Hepatocyte (in vitro differentiated cells): ENCODE data around the gene STAT1. TPM values are rescaled to one million over a fixed set of nuclear protein-coding genes. Genes with fewer than 3 reads are reported as not detected.

Experiments
- DNase-seq: peaks from one replicate; pipeline ENCODE4 v3.0.0-alpha.2; 2016; ENCODE audit warnings: low spot score
- H2AFZ ChIP-seq: fragments of 200-600 bp; sonication (generic); 2 replicates; pipeline ENCODE4 v1.6.0; 2016; ENCODE audit warnings: antibody characterized with exemption, mild to moderate bottlenecking
- H3K27ac ChIP-seq: fragments of 200-600 bp; sonication (generic); 2 replicates; pipeline ENCODE4 v1.5.1; 2016; ENCODE audit warnings: mild to moderate bottlenecking
- H3K27me3 ChIP-seq: fragments of 200-600 bp; sonication (generic); 2 replicates; pipeline ENCODE4 v1.6.1; 2016
- H3K36me3 ChIP-seq: fragments of 200-600 bp; sonication (generic); replicated peaks from 2 replicates; pipeline ENCODE4 v1.5.1; 2016; ENCODE audit warnings: low read depth; ENCODE audit not compliant: insufficient read depth
- H3K4me1 ChIP-seq: fragments of 200-600 bp; sonication (generic); 2 replicates; pipeline ENCODE4 v1.5.1; 2016; ENCODE audit warnings: mild to moderate bottlenecking, moderate library complexity; ENCODE audit not compliant: insufficient read depth
- H3K4me2 ChIP-seq: fragments of 200-600 bp; sonication (generic); 2 replicates; pipeline ENCODE4 v1.6.0; 2016
- H3K4me3 ChIP-seq: fragments of 200-600 bp; sonication (generic); 2 replicates; pipeline ENCODE4 v1.5.1; 2016; ENCODE audit warnings: mild to moderate bottlenecking
- H3K79me2 ChIP-seq: fragments of 200-600 bp; sonication (generic); 2 replicates; pipeline ENCODE4 v1.6.0; 2017; ENCODE audit warnings: mild to moderate bottlenecking
- H3K9me2 ChIP-seq: fragments of 200-600 bp; sonication (generic); replicated peaks from 2 replicates; pipeline ENCODE4 v1.6.0; 2017; ENCODE audit warnings: mild to moderate bottlenecking; ENCODE audit not compliant: insufficient read depth
- H3K9me3 ChIP-seq: fragments of 200-600 bp; sonication (generic); 2 replicates; pipeline ENCODE4 v1.5.1; 2016; ENCODE audit warnings: low read depth, mild to moderate bottlenecking
- H4K20me1 ChIP-seq: fragments of 200-600 bp; sonication (generic); 2 replicates; pipeline ENCODE4 v1.6.0; 2016; ENCODE audit warnings: mild to moderate bottlenecking; ENCODE audit not compliant: insufficient read depth, poor library complexity, severe bottlenecking
- EZH2 ChIP-seq: fragments of 200-600 bp; sonication (generic); IDR thresholded peaks from 2 replicates; pipeline ENCODE4 v1.6.1; 2016; ENCODE audit warnings: antibody characterized with exemption, mild to moderate bottlenecking, borderline replicate concordance
- EZH2phosphoT487 ChIP-seq: fragments of 200-600 bp; sonication (generic); IDR thresholded peaks from one replicate; pipeline ENCODE4 v1.6.1; 2018; ENCODE audit warnings: antibody characterized with exemption, mild to moderate bottlenecking, low read depth, moderate library complexity; ENCODE audit not compliant: unreplicated experiment, severe bottlenecking
- WGBS: methylation state at CpG from one replicate; pipeline ENCODE4 v1.1.6; 2016; ENCODE audit warnings: low lambda C conversion rate; ENCODE audit errors: missing lambda C conversion rate; 5-methylcytosine and 5-hydroxymethylcytosine counted together
- polyA plus RNA-seq: library from polyadenylated mRNA; unstranded; fragments of >200 nt; fragmentation: Nextera tagmentation; extraction: Ambion mirVana; gene quantifications from 2 replicates; pipeline ENCODE4 v1.2.1, GENCODE V29; 2016
- total RNA-seq: library from RNA; depleted of rRNA; stranded (reverse); fragments of >200 nt; gene quantifications from 2 replicates; pipeline ENCODE4 v1.2.3, GENCODE V29; 2014
- TF ChIP-seq, protein P1 (sequence below): fragments of 200-600 bp; sonication (generic); IDR thresholded peaks from 2 replicates; pipeline ENCODE4 v1.5.1; 2016; ENCODE audit warnings: antibody characterized with exemption, mild to moderate bottlenecking; ENCODE audit not compliant: poor library complexity

The STAT1 gene
- total and polyA plus RNA-seq, 2 experiments from 2014 or later = 53.3 to 124 TPM

DNA sequence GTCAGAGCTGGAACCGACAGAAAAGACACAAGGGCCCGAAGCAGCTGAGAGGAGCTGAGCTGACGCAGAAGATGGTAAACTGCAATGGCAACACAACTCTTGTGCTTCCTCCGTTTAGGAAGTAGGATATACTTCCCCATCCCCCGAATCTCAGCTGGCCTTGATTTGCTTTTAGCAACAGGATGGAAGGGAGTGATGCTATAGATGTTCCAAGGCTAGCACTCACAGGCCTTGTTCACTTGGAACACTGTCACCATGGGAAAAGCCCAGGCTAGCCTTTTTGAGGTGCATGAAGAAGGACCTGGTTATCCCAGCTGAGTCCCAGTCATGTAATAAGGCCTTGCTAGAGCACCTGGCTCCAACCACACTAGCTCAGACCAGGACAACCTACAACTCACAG is 26.0 kb downstream of the STAT1 start:
- peaks cover 4% of the 10 kb centered on the region for H3K36me3 ChIP-seq
- no peaks in the 10 kb centered on the region for H3K79me2 ChIP-seq
- DNase-seq = no peak
- H3K4me1 ChIP-seq = no peaks in the 10 kb centered on the region
- H3K4me3 ChIP-seq = no peak overlapping the region
- TF ChIP-seq EZH2 = no peak
- TF ChIP-seq, protein P1, sequence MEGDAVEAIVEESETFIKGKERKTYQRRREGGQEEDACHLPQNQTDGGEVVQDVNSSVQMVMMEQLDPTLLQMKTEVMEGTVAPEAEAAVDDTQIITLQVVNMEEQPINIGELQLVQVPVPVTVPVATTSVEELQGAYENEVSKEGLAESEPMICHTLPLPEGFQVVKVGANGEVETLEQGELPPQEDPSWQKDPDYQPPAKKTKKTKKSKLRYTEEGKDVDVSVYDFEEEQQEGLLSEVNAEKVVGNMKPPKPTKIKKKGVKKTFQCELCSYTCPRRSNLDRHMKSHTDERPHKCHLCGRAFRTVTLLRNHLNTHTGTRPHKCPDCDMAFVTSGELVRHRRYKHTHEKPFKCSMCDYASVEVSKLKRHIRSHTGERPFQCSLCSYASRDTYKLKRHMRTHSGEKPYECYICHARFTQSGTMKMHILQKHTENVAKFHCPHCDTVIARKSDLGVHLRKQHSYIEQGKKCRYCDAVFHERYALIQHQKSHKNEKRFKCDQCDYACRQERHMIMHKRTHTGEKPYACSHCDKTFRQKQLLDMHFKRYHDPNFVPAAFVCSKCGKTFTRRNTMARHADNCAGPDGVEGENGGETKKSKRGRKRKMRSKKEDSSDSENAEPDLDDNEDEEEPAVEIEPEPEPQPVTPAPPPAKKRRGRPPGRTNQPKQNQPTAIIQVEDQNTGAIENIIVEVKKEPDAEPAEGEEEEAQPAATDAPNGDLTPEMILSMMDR = no peak
- no peak for TF ChIP-seq EZH2phosphoT487
- no peak overlapping the region for H2AFZ ChIP-seq
- no peak overlapping the region for H3K4me2 ChIP-seq
- no peaks in the 10 kb centered on the region for H3K9me2 ChIP-seq
- H3K27me3 ChIP-seq = no peaks in the 10 kb centered on the region
- H4K20me1 ChIP-seq = no peaks in the 10 kb centered on the region
- no peaks in the 10 kb centered on the region for H3K9me3 ChIP-seq
- WGBS = 92% methylated on average over 5 of the region's 5 CpGs
- no peak overlapping the region for H3K27ac ChIP-seq

DNA sequence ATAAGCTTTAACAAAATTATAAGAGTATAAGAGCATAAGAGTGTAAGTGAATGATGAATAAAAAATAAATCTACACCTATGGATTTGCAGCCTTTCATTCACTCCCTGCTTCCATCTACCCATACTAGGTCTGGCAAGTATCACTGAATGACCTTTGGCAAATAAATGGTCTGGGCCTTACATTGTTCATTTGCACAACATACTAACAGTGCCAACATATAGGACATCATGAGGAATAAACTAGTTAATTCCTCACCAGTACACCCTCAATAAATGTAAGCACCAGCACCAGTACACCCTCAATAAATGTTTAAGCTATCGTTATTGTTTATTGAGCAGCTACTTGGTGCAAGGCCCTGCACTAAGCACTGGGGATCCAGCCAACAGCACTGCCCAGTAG is 26.9 kb downstream of the STAT1 start:
- 95% methylated on average over 1 of the region's 1 CpG for WGBS
- no peak overlapping the region for H3K4me2 ChIP-seq
- H3K27me3 ChIP-seq = no peaks in the 10 kb centered on the region
- H3K79me2 ChIP-seq = no peaks in the 10 kb centered on the region
- H3K4me3 ChIP-seq = no peak overlapping the region
- no peaks in the 10 kb centered on the region for H4K20me1 ChIP-seq
- H2AFZ ChIP-seq = no peak overlapping the region
- TF ChIP-seq EZH2 (no peak), EZH2phosphoT487 (no peak)
- TF ChIP-seq, protein P1 = no peak
- H3K27ac ChIP-seq = no peak overlapping the region
- no peaks in the 10 kb centered on the region for H3K9me3 ChIP-seq
- no peak for DNase-seq
- peaks cover 4% of the 10 kb centered on the region for H3K36me3 ChIP-seq
- no peaks in the 10 kb centered on the region for H3K9me2 ChIP-seq
- H3K4me1 ChIP-seq = no peaks in the 10 kb centered on the region

DNA sequence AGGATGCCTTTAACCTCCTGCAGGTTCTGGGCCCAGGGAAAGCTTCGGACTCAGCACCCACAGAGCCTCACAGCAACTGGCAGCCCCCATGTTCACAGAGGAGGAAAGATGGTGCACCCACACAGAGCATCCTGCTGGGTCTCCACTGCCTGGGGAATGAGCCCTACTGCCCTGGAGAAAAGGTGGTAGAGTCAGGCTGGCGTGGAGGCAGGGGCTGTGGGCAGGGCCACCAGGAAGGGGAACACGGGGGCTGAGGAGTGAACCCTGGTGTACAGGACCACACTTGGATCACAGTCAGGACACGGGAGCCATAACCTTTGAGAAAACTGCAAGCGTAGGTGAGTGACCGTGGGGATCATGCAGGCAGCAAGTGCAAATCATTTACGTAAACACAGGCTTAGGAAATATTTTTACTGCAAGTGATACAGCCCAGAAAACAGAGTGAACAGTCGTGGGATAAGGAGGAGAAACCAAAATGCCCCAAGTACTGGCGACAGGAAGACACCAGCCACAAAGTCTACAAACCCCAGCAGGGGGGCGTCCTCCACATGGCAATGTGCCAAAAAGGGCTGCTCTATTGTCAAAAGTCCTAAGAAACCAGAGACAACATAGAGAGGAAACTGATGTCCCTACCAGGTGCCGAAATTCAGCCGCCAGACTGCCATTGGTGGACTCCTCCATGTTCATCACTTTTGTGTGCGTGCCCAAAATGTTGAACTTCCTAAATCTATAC is 27.6 kb downstream of the STAT1 start:
- Histone ChIP-seq H3K4me2 (no peak overlapping the region), H3K9me2 (no peaks in the 10 kb centered on the region), H4K20me1 (no peaks in the 10 kb centered on the region), H3K79me2 (no peaks in the 10 kb centered on the region), H2AFZ (no peak overlapping the region), H3K4me1 (peaks cover 4% of the 10 kb centered on the region), H3K27me3 (no peaks in the 10 kb centered on the region), H3K36me3 (peaks cover 4% of the 10 kb centered on the region), H3K27ac (no peak overlapping the region), H3K4me3 (no peak overlapping the region), H3K9me3 (no peaks in the 10 kb centered on the region)
- DNase-seq = no peak
- WGBS = 82% methylated on average over 13 of the region's 13 CpGs
- TF ChIP-seq, protein P1 = no peak

DNA sequence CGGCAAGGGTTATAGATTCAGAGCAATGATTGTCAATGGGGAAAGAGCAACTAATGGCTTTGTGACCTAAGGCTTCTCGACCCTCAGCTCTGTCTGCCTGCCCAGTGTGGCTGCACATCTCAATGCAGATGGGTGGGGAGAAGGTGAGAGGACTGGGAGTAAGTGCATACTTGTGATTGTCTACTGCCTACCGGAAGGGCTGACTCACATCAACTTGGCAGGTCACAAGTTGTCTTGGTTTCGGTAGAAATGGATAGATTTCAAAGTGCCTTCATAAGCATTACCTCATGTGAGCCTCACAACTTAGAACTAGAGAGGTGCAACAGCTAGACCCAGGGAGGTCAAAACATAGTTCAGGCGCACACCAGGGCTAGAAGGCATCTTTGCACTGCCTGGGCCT is 29.4 kb downstream of the STAT1 start:
- no peak for TF ChIP-seq EZH2
- no peak for TF ChIP-seq EZH2phosphoT487
- Histone ChIP-seq H4K20me1 (no peaks in the 10 kb centered on the region), H3K4me1 (peaks cover 17% of the 10 kb centered on the region), H3K4me3 (no peak overlapping the region), H3K4me2 (no peak overlapping the region), H3K36me3 (peaks cover 4% of the 10 kb centered on the region), H3K9me2 (no peaks in the 10 kb centered on the region), H3K79me2 (no peaks in the 10 kb centered on the region), H3K9me3 (no peaks in the 10 kb centered on the region), H3K27me3 (no peaks in the 10 kb centered on the region), H2AFZ (no peak overlapping the region), H3K27ac (no peak overlapping the region)
- WGBS = 96% methylated on average over 5 of the region's 5 CpGs
- DNase-seq = no peak
